Kasumi-1 (cell line): ENCODE measurements around the gene TMEM164.
A peak's percentile ranks its signal among the peaks of the same experiment; 100 is the strongest.
"Not testable (repeated sequence)": the region's sequence is repeated elsewhere in the genome, so short reads cannot be mapped to it uniquely, and the experiment has no call there.

Experiments used
- DNase-seq, 2 experiments: peaks; one replicate each; lab custom pipeline; 2025; lab: John Stamatoyannopoulos, UW

Gene TMEM164

GRCh38 chrX:110002300-110003166 lies at the start of gene TMEM164:
TSS of gene TMEM164 (plus strand) at chrX:110003114. CDS start at chrX:110003775, 661 bp downstream.
- peak; percentile 86 to 90 for DNase-seq

DNA sequence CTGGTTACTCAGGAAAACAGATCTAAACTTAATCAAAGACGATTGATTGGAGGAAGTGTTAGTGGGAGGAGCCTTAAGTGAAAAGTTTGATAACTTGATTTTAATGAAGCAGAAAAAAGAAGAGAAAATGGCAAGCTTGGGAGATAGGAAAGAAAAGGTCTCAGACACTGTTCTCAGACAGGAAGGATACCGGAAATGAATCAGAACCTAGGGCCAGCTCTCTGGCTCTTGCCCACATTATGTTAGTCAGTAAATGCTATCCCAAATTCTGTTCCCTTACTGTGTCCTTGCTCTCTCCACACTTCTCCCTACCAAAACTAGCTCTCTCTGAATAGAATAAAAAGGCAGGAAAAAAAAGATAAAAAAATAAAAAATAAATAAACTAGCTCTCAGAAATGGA lies 48.6 kb upstream of the TMEM164 start:
- no peak for DNase-seq

GRCh38 chrX:109954955-109955354 lies 48.0 kb upstream of the TMEM164 start:
- no peak for DNase-seq

GRCh38 chrX:109958266-109958665 lies 44.6 kb upstream of the TMEM164 start:
- no peak for DNase-seq

DNA sequence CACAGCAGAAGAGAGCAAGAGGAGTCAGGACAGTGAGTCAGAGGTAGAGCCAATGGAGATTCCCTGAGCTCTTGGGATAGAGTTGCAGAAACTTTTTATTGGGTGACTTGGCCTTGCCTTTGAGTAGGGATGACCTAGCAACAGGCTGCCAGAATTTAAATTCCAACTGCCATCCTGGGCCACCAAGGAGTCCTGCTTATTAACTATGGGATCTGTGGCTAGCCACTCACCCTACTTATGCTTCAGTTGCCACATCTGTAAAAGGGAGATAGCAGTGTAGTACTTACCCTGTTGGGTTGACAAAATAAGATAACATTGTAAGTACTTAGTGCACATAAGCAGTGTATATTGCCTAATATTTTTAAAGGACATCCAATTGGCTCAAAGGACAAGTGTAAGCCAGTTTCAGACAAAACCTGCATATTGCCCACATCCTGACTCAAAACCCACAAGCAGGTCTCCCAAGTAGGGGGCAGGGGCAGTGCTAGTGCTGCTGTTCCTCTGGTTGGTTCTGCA lies 43.5 kb upstream of the TMEM164 start:
- no peak for DNase-seq

GRCh38 chrX:109964390-109964789 lies 38.5 kb upstream of the TMEM164 start:
- DNase-seq: no peak

GRCh38 chrX:109966246-109966645 lies 36.7 kb upstream of the TMEM164 start:
- DNase-seq: no peak

- no peak for DNase-seq
Observed at GRCh38 chrX:109967156-109967555, 35.8 kb upstream of the TMEM164 start.

DNA sequence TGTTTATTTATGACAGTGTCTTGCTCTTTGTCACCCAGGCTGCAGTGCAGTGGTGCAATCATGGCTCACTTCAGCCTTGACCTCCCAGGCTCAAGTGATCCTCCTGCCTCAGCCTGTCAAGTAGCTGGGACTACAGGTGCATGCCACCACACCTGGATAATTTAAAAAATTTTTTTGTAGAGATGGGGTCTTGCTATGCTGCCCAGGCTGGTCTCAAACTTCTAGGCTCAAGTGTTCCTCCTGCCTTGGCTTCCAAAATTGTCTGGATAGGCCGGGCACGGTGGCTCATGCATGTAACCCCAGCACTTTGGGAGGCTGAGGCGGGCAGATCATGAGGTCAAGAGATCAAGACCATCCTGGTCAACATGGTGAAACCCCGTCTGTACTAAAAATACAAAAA lies 32.1 kb upstream of the TMEM164 start:
- DNase-seq: not testable (repeated sequence)

- DNase-seq: no peak
Observed at GRCh38 chrX:109974906-109975655, 27.8 kb upstream of the TMEM164 start.

- DNase-seq: not testable (repeated sequence)
Observed at GRCh38 chrX:109985210-109985609, 17.7 kb upstream of the TMEM164 start.

- no peak for DNase-seq
Observed at GRCh38 chrX:109987884-109988283, 15.0 kb upstream of the TMEM164 start.

- DNase-seq: no peak
Observed at GRCh38 chrX:109990582-109991276, 12.2 kb upstream of the TMEM164 start.

GRCh38 chrX:109992203-109992602 lies 10.7 kb upstream of the TMEM164 start:
- no peak for DNase-seq

GRCh38 chrX:109995155-109995554 lies 7.8 kb upstream of the TMEM164 start:
- no peak for DNase-seq

DNA sequence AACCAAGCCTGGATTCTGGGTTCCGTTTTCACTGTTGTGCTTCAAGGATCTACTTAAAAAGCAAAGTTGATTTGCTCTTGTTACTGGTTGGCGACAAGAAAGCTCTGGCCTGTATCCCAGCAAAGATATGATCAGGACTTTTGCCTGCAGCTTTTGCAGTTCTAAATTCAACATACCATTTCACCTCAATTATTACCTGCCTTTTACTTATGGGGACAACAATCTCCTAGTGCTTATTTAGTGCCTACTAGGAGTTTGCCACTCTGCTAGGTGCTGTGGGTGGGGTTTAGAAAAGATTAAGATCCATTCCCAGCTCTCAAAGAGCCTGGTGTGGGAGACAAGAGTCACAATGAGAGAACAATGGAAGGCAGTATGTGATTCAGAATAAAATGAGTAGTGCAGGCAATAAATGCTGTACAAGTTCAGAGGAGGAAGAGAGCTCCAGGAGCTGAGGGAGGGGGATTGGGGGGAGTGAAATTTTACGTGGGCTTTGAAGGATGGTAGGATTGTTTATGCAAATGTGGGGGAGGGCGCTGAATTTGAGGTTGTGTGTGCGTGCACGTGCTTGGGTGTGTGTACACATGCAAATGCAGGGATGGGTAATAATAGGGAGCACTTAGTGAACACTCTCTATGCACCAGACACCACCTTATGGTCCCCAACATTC lies 5.0 kb upstream of the TMEM164 start:
- DNase-seq: no peak

DNA sequence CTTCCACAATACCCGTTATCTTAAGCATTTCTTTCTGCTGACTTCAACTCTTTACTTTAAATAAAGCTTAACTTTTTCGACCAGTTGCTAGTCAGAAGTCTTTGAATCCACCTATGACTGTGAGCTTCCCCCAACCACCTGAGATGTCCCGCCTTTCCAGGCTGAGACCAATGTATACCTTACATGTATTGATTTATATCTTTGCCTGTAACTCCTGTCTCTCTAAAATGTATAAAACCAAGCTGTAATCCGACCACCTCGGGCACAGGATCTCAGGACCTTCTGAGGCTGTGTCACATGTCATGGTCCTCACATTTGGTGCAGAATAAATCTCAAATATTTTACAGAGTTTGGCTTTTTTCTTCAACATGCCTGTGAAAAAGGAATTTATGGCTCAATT lies 2.9 kb upstream of the TMEM164 start:
- DNase-seq: no peak

DNA sequence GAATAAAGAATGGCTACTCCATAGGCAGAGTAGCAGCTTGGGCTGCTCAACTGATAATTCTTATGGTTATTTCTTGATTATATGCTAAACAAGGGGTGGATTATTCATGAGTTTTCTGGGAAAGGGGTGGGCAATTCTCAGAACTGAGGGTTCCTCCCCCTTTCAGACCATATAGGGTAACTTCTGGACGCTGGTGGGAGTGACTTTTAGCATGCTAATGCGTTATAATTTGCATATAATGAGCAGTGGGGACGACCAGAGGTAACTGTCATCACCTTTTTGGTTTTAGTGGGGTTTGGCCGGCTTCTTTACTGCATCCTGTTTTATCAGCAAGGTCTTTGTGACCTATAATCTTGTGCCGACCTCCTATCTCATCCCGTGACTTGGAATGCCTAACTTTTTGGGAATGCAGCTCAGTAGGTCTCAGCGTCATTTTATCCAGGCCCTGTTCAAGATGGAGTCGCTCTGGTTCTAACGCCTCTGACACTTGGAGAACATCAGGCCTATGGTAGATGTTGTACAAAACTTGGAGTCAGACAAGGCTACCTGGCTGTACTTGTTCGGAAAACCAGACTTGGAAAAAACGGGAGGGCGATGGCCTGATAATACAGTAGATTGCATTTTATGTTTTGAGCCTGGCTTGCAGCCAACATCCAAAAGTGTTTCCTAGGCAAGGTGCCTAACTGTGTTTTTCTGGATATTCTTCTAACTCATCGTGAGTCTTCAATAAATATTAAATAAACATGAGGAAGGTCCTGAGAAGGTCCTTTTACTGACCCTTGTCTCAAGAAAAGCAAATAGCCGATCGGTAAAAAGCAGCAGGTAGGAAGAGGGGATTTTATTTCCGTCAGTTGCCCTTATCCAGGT lies 1.8 kb upstream of the TMEM164 start:
- DNase-seq: no peak

GRCh38 chrX:110001740-110002299 lies 1.1 kb upstream of the TMEM164 start:
- no peak for DNase-seq
